Thymus (tissue), 14 donors: ENCODE results near the gene ZNF18. TPM values are rescaled to one million over a fixed set of nuclear protein-coding genes. Genes with fewer than 3 reads are reported as not detected.

ENCODE experiments used
- DNase-seq, 9 donors: peaks; one replicate each; pipeline ENCODE4 v3.0.0-alpha.2; 2013; ENCODE audit warnings: low spot score in 9 of 9, low read depth in 6 of 9, missing footprints in 1 of 9
- H3K27ac ChIP-seq, 2 donors: one replicate each; pipeline ENCODE4 v1.5.1; 2013; ENCODE audit warnings: control low read depth in 1 of 2, low read depth in 1 of 2, low read length in 1 of 2, mild to moderate bottlenecking in 1 of 2, moderate library complexity in 1 of 2
- H3K27me3 ChIP-seq, 2 donors: one replicate each; pipeline ENCODE4 v1.5.1; 2013; ENCODE audit warnings: low read length in 1 of 2; ENCODE audit not compliant: control insufficient read depth in 2 of 2, insufficient read depth in 1 of 2
- H3K36me3 ChIP-seq, 2 donors: one replicate each; pipeline ENCODE4 v1.5.1; 2013; ENCODE audit warnings: low read length in 1 of 2, mild to moderate bottlenecking in 1 of 2, moderate library complexity in 1 of 2; ENCODE audit not compliant: control insufficient read depth in 2 of 2, insufficient read depth in 2 of 2
- H3K4me1 ChIP-seq, 2 donors: one replicate each; pipeline ENCODE4 v1.5.1; 2013; ENCODE audit warnings: low read length in 2 of 2; ENCODE audit not compliant: control insufficient read depth in 2 of 2, insufficient read depth in 2 of 2
- H3K4me3 ChIP-seq, 2 donors: one replicate each; pipeline ENCODE4 v1.5.1; 2013; ENCODE audit warnings: low read length in 2 of 2, control low read depth in 1 of 2, mild to moderate bottlenecking in 1 of 2
- H3K9me3 ChIP-seq, 2 donors: one replicate each; pipeline ENCODE4 v1.5.1; 2013; ENCODE audit warnings: low read length in 1 of 2, mild to moderate bottlenecking in 1 of 2; ENCODE audit not compliant: control insufficient read depth in 2 of 2, insufficient read depth in 1 of 2
- WGBS: extraction: QIAGEN DNeasy Blood & Tissue Kit; methylation state at CpG from one replicate; pipeline ENCODE4 v1.1.7; 2013; 5-methylcytosine and 5-hydroxymethylcytosine counted together
- long read RNA-seq, 10 donors: transcript quantifications; one replicate each; lab custom pipeline, GENCODE V29; 2026
- polyA plus RNA-seq: library from polyadenylated mRNA; stranded (reverse); fragments of 200-250 nt; gene quantifications from one replicate; pipeline ENCODE4 v1.2.3, GENCODE V29; 2013
- total RNA-seq: library from RNA; stranded (reverse); fragments of 120-200 nt; gene quantifications from one replicate; pipeline ENCODE4 v1.2.4, GENCODE V29; 2013
- donor health status: healthy.

The ZNF18 gene, protein sequence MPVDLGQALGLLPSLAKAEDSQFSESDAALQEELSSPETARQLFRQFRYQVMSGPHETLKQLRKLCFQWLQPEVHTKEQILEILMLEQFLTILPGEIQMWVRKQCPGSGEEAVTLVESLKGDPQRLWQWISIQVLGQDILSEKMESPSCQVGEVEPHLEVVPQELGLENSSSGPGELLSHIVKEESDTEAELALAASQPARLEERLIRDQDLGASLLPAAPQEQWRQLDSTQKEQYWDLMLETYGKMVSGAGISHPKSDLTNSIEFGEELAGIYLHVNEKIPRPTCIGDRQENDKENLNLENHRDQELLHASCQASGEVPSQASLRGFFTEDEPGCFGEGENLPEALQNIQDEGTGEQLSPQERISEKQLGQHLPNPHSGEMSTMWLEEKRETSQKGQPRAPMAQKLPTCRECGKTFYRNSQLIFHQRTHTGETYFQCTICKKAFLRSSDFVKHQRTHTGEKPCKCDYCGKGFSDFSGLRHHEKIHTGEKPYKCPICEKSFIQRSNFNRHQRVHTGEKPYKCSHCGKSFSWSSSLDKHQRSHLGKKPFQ
- total RNA-seq (14.1 TPM), polyA plus RNA-seq (22.5 TPM)
- long read RNA-seq, donor 1 = 0 reads
- long read RNA-seq, donor 2 = 0 reads
- long read RNA-seq, donor 3, partial matches to known transcripts = 0 of 3 reads
- long read RNA-seq, donor 3, other reads (novel, unspliced or antisense) = 0 of 3 reads
- long read RNA-seq, donor 4, partial matches to known transcripts = 0 of 2 reads
- long read RNA-seq, donor 4, other reads (novel, unspliced or antisense) = 0 of 2 reads
- long read RNA-seq, donor 5, partial matches to known transcripts = 0 of 1 reads
- long read RNA-seq, donor 5, other reads (novel, unspliced or antisense) = 0 of 1 reads
- long read RNA-seq, donor 6, partial matches to known transcripts = 0 of 1 reads
- long read RNA-seq, donor 6, other reads (novel, unspliced or antisense) = 0 of 1 reads
- long read RNA-seq, donor 7 = 0 reads
- long read RNA-seq, donor 8, partial matches to known transcripts = 0 of 1 reads
- long read RNA-seq, donor 8, other reads (novel, unspliced or antisense) = 0 of 1 reads
- long read RNA-seq, donor 9, partial matches to known transcripts = 0 of 2 reads
- long read RNA-seq, donor 9, other reads (novel, unspliced or antisense) = 0 of 2 reads
- long read RNA-seq, donor 10, partial matches to known transcripts = 0 of 3 reads
- long read RNA-seq, donor 10, other reads (novel, unspliced or antisense) = 0 of 3 reads

DNA sequence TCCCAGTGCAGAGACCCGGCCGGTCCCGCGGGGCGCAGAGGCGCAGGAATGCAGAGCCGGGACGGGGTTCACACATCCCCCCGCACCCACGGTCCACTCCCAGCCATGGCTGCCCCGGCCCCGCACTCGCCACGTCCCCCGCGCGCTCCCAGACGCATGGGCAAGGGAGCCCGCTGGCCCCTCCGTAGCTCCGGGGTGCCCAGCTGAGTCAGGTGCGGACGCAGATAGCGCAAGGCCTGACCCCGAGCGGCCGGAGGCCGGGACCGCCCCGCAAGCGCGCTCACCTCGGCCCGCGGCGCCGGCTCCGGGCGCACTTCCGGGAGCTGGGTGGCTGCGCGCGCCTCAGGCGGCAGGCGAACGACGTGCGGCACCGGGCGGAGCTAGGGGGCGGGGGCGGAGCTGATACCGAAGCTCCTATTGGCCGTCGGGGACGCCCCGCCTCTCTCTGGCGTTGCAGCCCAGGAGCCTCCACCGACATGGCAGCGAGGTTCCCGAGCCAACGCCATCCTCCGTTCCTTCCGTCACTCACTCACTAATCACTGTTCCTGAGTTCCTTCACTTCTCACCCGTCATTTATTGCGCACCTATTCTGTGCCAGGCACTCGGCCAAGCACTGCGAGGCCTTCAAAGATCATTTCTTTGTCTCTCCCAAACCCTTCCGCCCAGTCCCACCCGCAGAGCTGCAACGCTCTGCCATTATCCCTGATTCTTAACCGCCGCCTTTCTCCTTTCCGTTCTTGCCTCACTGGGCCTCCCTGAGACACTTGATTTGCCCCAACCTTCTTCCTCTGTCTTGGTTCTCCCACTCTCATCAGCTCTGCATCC lies at the start of gene ZNF18:
ZNF18 (minus strand) TSS at position 329 of the 825 bp plus-strand sequence. CDS start 4,646 bp downstream, outside the sequence.
- under 1% methylated on average over 74 of the region's 74 CpGs for WGBS
- DNase-seq = peak; percentile 70 to 96 (median 91)
- Histone ChIP-seq H3K27me3 (no peaks in the 10 kb centered on the region), H3K36me3 (peaks cover 4% of the 10 kb centered on the region in 2 donors), H3K4me1 (peaks cover 0 to 7% of the 10 kb centered on the region in 2 donors), H3K4me3 (peak within 1 kb of the TSS; percentile 80 to 95), H3K9me3 (no peaks in the 10 kb centered on the region), H3K27ac (peak within 1 kb of the TSS; percentile 84 to 96)

DNA sequence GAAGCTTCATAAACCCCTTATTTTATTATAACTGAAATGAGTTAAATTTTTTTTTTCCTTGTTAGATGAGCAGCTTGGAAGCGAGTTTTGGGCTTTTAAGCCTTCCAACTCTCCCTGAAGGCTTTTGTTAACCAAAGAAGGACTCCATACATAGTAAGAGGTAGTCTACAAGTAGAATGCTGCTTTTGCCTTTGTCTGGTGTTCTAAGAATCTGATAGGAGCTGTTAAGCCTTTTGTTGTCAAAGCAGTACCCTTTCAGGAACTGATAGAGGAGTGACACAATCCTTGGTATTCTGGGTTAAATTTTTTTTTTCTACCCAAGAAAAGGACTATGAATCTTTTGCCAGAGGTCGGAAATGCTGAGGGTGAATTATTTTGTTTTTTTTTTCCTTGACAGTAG lies 49.5 kb upstream of the ZNF18 start:
- Histone ChIP-seq H3K9me3 (no peaks in the 10 kb centered on the region), H3K4me3 (no peak overlapping the region), H3K27me3 (no peaks in the 10 kb centered on the region), H3K27ac (no peak overlapping the region), H3K4me1 (no peaks in the 10 kb centered on the region), H3K36me3 (no peaks in the 10 kb centered on the region)
- 82% methylated on average over 2 of the region's 2 CpGs for WGBS
- DNase-seq = no peak

DNA sequence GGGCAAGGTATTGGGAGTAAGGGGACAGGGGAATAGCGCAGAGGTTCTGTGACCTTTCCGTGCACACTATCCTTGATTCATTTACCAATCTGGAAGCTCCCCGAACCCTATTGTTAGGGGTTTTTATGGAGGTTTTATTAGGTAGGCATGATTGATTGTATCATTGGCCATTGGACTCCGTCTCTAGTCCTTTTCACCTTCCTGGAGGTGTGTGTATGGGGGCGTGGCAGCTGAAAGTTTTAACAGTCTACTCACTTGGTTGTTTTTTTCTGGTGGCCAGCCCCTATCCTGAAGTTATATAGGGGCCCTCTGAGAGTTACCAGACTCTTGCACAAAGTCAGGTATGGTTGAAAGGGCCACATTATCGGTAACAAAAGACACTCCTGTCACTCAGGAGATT lies 46.4 kb upstream of the ZNF18 start:
- Histone ChIP-seq H3K4me3 (no peak overlapping the region), H3K27ac (no peak overlapping the region), H3K27me3 (no peaks in the 10 kb centered on the region), H3K36me3 (no peaks in the 10 kb centered on the region), H3K9me3 (no peaks in the 10 kb centered on the region), H3K4me1 (no peaks in the 10 kb centered on the region)
- no peak for DNase-seq
- WGBS = over 99% methylated on average over 6 of the region's 6 CpGs

DNA sequence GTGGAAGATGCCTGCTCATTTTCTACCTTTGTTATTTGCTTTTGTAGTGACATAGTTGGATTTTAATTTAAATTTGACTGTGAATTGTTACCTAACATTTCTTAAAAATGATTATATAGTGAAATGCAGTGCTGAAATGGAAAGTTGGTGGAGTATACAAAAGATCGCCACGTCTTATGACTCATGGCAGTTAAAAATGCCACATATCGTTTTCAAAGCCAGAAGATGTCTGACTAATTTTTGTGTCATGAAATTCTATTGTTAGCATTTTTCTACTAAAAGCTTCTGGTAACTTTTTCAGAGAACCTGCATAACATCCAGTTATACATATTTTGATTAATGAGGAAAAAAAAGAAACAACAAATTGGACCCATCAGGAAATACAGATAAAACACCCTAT lies 44.0 kb upstream of the ZNF18 start:
- WGBS = 95% methylated on average over 3 of the region's 3 CpGs
- DNase-seq = no peak
- H3K27me3 ChIP-seq = no peaks in the 10 kb centered on the region
- no peak overlapping the region for H3K4me3 ChIP-seq
- H3K4me1 ChIP-seq = no peaks in the 10 kb centered on the region
- H3K9me3 ChIP-seq = no peaks in the 10 kb centered on the region
- H3K27ac ChIP-seq = no peak overlapping the region
- no peaks in the 10 kb centered on the region for H3K36me3 ChIP-seq

DNA sequence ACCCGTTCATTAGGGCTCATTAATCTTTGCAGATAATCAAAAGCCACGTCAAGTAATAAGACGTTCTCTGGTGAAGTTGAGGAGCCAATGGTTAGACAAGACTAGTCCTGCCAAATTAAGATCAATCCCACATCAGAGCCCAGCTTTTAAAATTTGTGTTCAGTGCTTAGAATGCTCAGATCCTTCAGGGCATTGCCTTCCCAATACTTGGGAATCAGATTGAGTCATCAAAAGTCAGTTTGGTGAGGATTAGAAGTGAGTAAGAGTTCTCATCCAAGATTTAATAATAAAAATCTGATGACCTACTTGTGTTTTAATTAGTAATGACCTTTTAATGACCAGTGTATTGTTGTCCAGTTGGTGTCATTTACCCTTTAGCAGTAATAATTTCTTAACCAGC lies 43.2 kb upstream of the ZNF18 start:
- no peak for DNase-seq
- H3K4me1 ChIP-seq = no peaks in the 10 kb centered on the region
- no peaks in the 10 kb centered on the region for H3K36me3 ChIP-seq
- H3K9me3 ChIP-seq = no peaks in the 10 kb centered on the region
- WGBS = 96% methylated on average over 3 of the region's 3 CpGs
- no peak overlapping the region for H3K4me3 ChIP-seq
- no peak overlapping the region for H3K27ac ChIP-seq
- H3K27me3 ChIP-seq = no peaks in the 10 kb centered on the region

DNA sequence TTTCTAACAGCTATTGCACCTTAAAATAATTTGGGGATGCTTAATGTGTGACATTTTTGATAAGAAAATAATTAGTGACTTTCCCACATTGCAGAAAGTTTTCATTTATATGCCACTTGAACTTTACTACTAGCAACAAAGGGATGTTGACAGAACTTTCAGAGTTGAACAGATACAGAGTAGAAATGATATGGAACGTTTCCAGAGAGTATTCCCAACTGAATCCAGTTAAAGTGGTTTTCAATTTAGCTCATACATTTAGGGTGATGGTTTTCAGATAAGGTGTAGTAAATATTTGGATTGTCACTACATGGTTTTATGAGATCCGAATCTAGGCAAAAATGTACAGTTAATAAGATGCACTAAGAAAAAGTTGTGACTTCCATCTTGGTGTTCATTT lies 40.7 kb upstream of the ZNF18 start:
- 70% methylated on average over 2 of the region's 2 CpGs for WGBS
- Histone ChIP-seq H3K9me3 (no peaks in the 10 kb centered on the region), H3K27ac (no peak overlapping the region), H3K36me3 (no peaks in the 10 kb centered on the region), H3K27me3 (no peaks in the 10 kb centered on the region), H3K4me1 (no peaks in the 10 kb centered on the region), H3K4me3 (no peak overlapping the region)
- DNase-seq = no peak

GRCh38 chr17:12035673-12036072 lies 38.4 kb upstream of the ZNF18 start:
- no peak overlapping the region for H3K4me3 ChIP-seq
- H3K27me3 ChIP-seq = no peaks in the 10 kb centered on the region
- DNase-seq = no peak
- H3K36me3 ChIP-seq = no peaks in the 10 kb centered on the region
- no peaks in the 10 kb centered on the region for H3K9me3 ChIP-seq
- 95% methylated on average over 1 of the region's 1 CpG for WGBS
- no peak overlapping the region for H3K27ac ChIP-seq
- H3K4me1 ChIP-seq = no peaks in the 10 kb centered on the region

- WGBS = 97% methylated on average over 4 of the region's 4 CpGs
- no peaks in the 10 kb centered on the region for H3K27me3 ChIP-seq
- H3K9me3 ChIP-seq = no peaks in the 10 kb centered on the region
- H3K4me1 ChIP-seq = no peaks in the 10 kb centered on the region
- no peak overlapping the region for H3K27ac ChIP-seq
- H3K4me3 ChIP-seq = no peak overlapping the region
- no peaks in the 10 kb centered on the region for H3K36me3 ChIP-seq
- no peak for DNase-seq
Observed at GRCh38 chr17:12034538-12034937, 37.3 kb upstream of the ZNF18 start.
